ENCODE measurements around the gene ECHS1.

ECHS1 gene

GRCh38 chr10:133355266-133355665, 17.9 kb downstream of the ECHS1 start:
- TF ChIP-seq CTCF (IDR thresholded peaks at IDR 0.05; ENCODE audit: extremely low read depth, missing control alignments), result no peak
- DNase-seq (ENCODE audit: low spot score), result no peak

GRCh38 chr10:133354672-133355240, 18.4 kb downstream of the ECHS1 start:
- DNase-seq (ENCODE audit: low spot score), result no peak
- no peak for TF ChIP-seq CTCF (IDR thresholded peaks at IDR 0.05; ENCODE audit: extremely low read depth, missing control alignments)

- no peak for TF ChIP-seq CTCF (IDR thresholded peaks at IDR 0.05; ENCODE audit: extremely low read depth, missing control alignments)
- no peak for DNase-seq (ENCODE audit: low spot score)
Measured at GRCh38 chr10:133353988-133354605, 19.1 kb downstream of the ECHS1 start.

- no peak for TF ChIP-seq CTCF (IDR thresholded peaks at IDR 0.05; ENCODE audit: extremely low read depth, missing control alignments)
- no peak for DNase-seq (ENCODE audit: low spot score)
Measured at GRCh38 chr10:133353202-133353959, 19.8 kb downstream of the ECHS1 start.

- TF ChIP-seq CTCF (IDR thresholded peaks at IDR 0.05; ENCODE audit: extremely low read depth, missing control alignments), result no peak
Measured at GRCh38 chr10:133351408-133352318, 21.5 kb downstream of the ECHS1 start.

GRCh38 chr10:133350950-133351329, 22.2 kb downstream of the ECHS1 start:
- DNase-seq (ENCODE audit: low spot score), result no peak

More at GRCh38 chr10:133351408-133352318, 21.5 kb downstream of the ECHS1 start:
- no peak for DNase-seq (ENCODE audit: low spot score)

More at GRCh38 chr10:133350950-133351329, 22.2 kb downstream of the ECHS1 start:
- no peak for TF ChIP-seq CTCF (IDR thresholded peaks at IDR 0.05; ENCODE audit: extremely low read depth, missing control alignments)
